HCT116 (cell line): ENCODE data around the gene PTGR2.

Experiments used
- CEBPB ChIP-seq: IDR thresholded peaks from 2 replicates; pipeline ENCODE4 v1.6.1; 2012; ENCODE audit warnings: low read depth
- CTCF ChIP-seq, 3 experiments: fragments of 200-600 bp in 1 of 3; sonication (generic) in 1 of 3; IDR thresholded peaks in 2 of 3; conservative IDR thresholded peaks in 1 of 3; 2 replicates each; pipeline ENCODE4 v1.5.1; 2012 to 2017; ENCODE audit warnings: low read depth in 2 of 3, low read length in 2 of 3, antibody characterized with exemption in 1 of 3, borderline replicate concordance in 1 of 3, control low read depth in 1 of 3, mild to moderate bottlenecking in 1 of 3, mixed read lengths in 1 of 3, mixed run types in 1 of 3, moderate library complexity in 1 of 3; ENCODE audit not compliant: insufficient read depth in 1 of 3
- ELF1 ChIP-seq: IDR thresholded peaks from 2 replicates; pipeline ENCODE4 v1.6.1; 2012; ENCODE audit warnings: low read depth, borderline replicate concordance
- EZH2 ChIP-seq: fragments of 200-600 bp; sonication (generic); IDR thresholded peaks from 2 replicates; pipeline ENCODE4 v1.6.1; 2017; ENCODE audit warnings: antibody characterized with exemption, mixed run types
- EZH2phosphoT487 ChIP-seq: fragments of 200-600 bp; IDR thresholded peaks from 2 replicates; pipeline ENCODE4 v1.6.1; 2018; ENCODE audit warnings: antibody characterized with exemption, borderline replicate concordance
- FOSL1 ChIP-seq: IDR thresholded peaks from 2 replicates; pipeline ENCODE4 v1.6.1; 2012; ENCODE audit warnings: low read depth
- MAX ChIP-seq: IDR thresholded peaks from 2 replicates; pipeline ENCODE4 v1.6.1; 2012
- POLR2A ChIP-seq: IDR thresholded peaks from 2 replicates; pipeline ENCODE4 v1.7.0; 2011; ENCODE audit warnings: borderline replicate concordance; ENCODE audit not compliant: insufficient read depth, insufficient read length; ENCODE audit errors: extremely low read depth
- POLR2AphosphoS5 ChIP-seq: IDR thresholded peaks from 2 replicates; pipeline ENCODE4 v1.6.1; 2011; ENCODE audit warnings: mild to moderate bottlenecking, low read depth, low read length, moderate library complexity
- RAD21 ChIP-seq: IDR thresholded peaks from 2 replicates; pipeline ENCODE4 v1.6.1; 2012; ENCODE audit warnings: low read depth, mild to moderate bottlenecking
- REST ChIP-seq: IDR thresholded peaks from 2 replicates; pipeline ENCODE4 v1.6.1; 2012; ENCODE audit warnings: low read depth
- SP1 ChIP-seq: IDR thresholded peaks from 2 replicates; pipeline ENCODE4 v1.6.1; 2012; ENCODE audit warnings: low read depth
- YY1 ChIP-seq: IDR thresholded peaks from 2 replicates; pipeline ENCODE4 v1.6.1; 2011; ENCODE audit warnings: low read length, low read depth, moderate library complexity, mild to moderate bottlenecking; ENCODE audit not compliant: insufficient replicate concordance; ENCODE audit errors: extremely low read depth
- ZNF274 ChIP-seq: fragments of 200-500 bp; sonication (Bioruptor generic); IDR thresholded peaks from 2 replicates; pipeline ENCODE4 v1.6.1; 2014; ENCODE audit warnings: mild to moderate bottlenecking, low read depth, low read length, inconsistent platforms

GRCh38 chr14:73823339-73823885, 28.2 kb upstream of the PTGR2 start:
- TF ChIP-seq POLR2A (no peak), ZNF274 (no peak), CTCF (IDR thresholded peaks at IDR 0.05 in 2 of 3, conservative IDR thresholded peaks at IDR 0.05 in 1 of 3; ENCODE audit: borderline replicate concordance in 1 of 3, insufficient read depth in 1 of 3, low read depth in 2 of 3, low read length in 2 of 3) (no peak), EZH2 (no peak), FOSL1 (no peak), EZH2phosphoT487 (no peak), ELF1 (no peak), REST (no peak), RAD21 (no peak), SP1 (no peak), MAX (no peak), YY1 (no peak), CEBPB (no peak), POLR2AphosphoS5 (no peak)
